HEK293 (cell line): ENCODE results near the gene TNFRSF25.

Experiments used
- YY1 ChIP-seq: fragments of 450-650 bp; formaldehyde crosslinking; IDR thresholded peaks from 2 replicates; pipeline ENCODE4 v1.5.1; 2018; ENCODE audit warnings: missing biosample characterization, missing genetic modification characterization
- ZNF133 ChIP-seq: fragments of 450-650 bp; formaldehyde crosslinking; IDR thresholded peaks from 2 replicates; pipeline ENCODE4 v1.5.1; 2016; ENCODE audit warnings: missing biosample characterization, missing genetic modification characterization
- ZNF311 ChIP-seq: fragments of 450-650 bp; formaldehyde crosslinking; IDR thresholded peaks from 2 replicates; pipeline ENCODE4 v1.5.1; 2017; ENCODE audit warnings: missing biosample characterization, missing genetic modification characterization, borderline replicate concordance
- ZNF670 ChIP-seq: fragments of 450-650 bp; formaldehyde crosslinking; IDR thresholded peaks from 2 replicates; pipeline ENCODE4 v1.5.1; 2016; ENCODE audit warnings: missing biosample characterization, missing genetic modification characterization, low read depth
- ZSCAN18 ChIP-seq: fragments of 450-650 bp; formaldehyde crosslinking; IDR thresholded peaks from 2 replicates; pipeline ENCODE4 v1.5.1; 2016; ENCODE audit warnings: missing biosample characterization, missing genetic modification characterization
- TF ChIP-seq, protein P1 (sequence below): fragments of 450-650 bp; formaldehyde crosslinking; IDR thresholded peaks from 2 replicates; pipeline ENCODE4 v1.5.1; 2016; ENCODE audit warnings: missing biosample characterization, missing genetic modification characterization
- TF ChIP-seq, protein P2 (sequence below): fragments of 450-650 bp; formaldehyde crosslinking; IDR thresholded peaks from 2 replicates; pipeline ENCODE4 v1.5.1; 2016; ENCODE audit warnings: missing biosample characterization, missing genetic modification characterization

- TF ChIP-seq ZNF133 (tag by site-specific recombination) = no peak
- TF ChIP-seq, protein P1, sequence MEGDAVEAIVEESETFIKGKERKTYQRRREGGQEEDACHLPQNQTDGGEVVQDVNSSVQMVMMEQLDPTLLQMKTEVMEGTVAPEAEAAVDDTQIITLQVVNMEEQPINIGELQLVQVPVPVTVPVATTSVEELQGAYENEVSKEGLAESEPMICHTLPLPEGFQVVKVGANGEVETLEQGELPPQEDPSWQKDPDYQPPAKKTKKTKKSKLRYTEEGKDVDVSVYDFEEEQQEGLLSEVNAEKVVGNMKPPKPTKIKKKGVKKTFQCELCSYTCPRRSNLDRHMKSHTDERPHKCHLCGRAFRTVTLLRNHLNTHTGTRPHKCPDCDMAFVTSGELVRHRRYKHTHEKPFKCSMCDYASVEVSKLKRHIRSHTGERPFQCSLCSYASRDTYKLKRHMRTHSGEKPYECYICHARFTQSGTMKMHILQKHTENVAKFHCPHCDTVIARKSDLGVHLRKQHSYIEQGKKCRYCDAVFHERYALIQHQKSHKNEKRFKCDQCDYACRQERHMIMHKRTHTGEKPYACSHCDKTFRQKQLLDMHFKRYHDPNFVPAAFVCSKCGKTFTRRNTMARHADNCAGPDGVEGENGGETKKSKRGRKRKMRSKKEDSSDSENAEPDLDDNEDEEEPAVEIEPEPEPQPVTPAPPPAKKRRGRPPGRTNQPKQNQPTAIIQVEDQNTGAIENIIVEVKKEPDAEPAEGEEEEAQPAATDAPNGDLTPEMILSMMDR = no peak
- no peak for TF ChIP-seq ZNF311 (tag by site-specific recombination)
- no peak for TF ChIP-seq ZNF670 (tag by site-specific recombination)
- no peak for TF ChIP-seq ZSCAN18 (tag by site-specific recombination)
- no peak for TF ChIP-seq YY1 (tag by site-specific recombination)
- TF ChIP-seq, protein P2, sequence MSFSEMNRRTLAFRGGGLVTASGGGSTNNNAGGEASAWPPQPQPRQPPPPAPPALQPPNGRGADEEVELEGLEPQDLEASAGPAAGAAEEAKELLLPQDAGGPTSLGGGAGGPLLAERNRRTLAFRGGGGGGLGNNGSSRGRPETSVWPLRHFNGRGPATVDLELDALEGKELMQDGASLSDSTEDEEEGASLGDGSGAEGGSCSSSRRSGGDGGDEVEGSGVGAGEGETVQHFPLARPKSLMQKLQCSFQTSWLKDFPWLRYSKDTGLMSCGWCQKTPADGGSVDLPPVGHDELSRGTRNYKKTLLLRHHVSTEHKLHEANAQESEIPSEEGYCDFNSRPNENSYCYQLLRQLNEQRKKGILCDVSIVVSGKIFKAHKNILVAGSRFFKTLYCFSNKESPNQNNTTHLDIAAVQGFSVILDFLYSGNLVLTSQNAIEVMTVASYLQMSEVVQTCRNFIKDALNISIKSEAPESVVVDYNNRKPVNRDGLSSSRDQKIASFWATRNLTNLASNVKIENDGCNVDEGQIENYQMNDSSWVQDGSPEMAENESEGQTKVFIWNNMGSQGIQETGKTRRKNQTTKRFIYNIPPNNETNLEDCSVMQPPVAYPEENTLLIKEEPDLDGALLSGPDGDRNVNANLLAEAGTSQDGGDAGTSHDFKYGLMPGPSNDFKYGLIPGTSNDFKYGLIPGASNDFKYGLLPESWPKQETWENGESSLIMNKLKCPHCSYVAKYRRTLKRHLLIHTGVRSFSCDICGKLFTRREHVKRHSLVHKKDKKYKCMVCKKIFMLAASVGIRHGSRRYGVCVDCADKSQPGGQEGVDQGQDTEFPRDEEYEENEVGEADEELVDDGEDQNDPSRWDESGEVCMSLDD (tag by site-specific recombination) = no peak
Observed at GRCh38 chr1:6485168-6486101, 19.5 kb upstream of the TNFRSF25 start.
